Psoas muscle (tissue), 8 donors: ENCODE results near the gene PLB1. TPM values are rescaled to one million over a fixed set of nuclear protein-coding genes. Genes with fewer than 3 reads are reported as not detected.

Experiments used
- ATAC-seq, 4 donors: fragments of 200-7000 bp; cut with Tn5 transposase; one replicate each; pipeline ENCODE4 v1.9.1; 2020; ENCODE audit warnings: moderate library complexity in 3 of 4, mild to moderate bottlenecking in 2 of 4
- DNase-seq, 2 donors: peaks; one replicate each; pipeline ENCODE4 v3.0.0-alpha.2; 2020
- H3K27ac ChIP-seq: fragments of 200-600 bp; one replicate; pipeline ENCODE4 v1.8.0; 2022
- H3K27me3 ChIP-seq, 3 donors: fragments of 200-600 bp in 1 of 3; one replicate each; pipeline versions ENCODE4 v1.6.1 to v1.8.0; 2013 to 2022; ENCODE audit warnings: low read length in 2 of 3, mild to moderate bottlenecking in 2 of 3, moderate library complexity in 1 of 3; ENCODE audit not compliant: insufficient read depth in 3 of 3
- H3K36me3 ChIP-seq, 2 donors: fragments of 200-600 bp in 1 of 2; one replicate each; pipeline versions ENCODE4 v1.6.1 to v1.8.0; 2013 to 2022; ENCODE audit warnings: low read depth in 1 of 2, mild to moderate bottlenecking in 1 of 2, moderate library complexity in 1 of 2; ENCODE audit not compliant: insufficient read depth in 1 of 2
- H3K4me1 ChIP-seq: fragments of 200-600 bp; one replicate; pipeline ENCODE4 v1.8.0; 2022
- H3K4me3 ChIP-seq: fragments of 200-600 bp; one replicate; pipeline ENCODE4 v1.8.0; 2022; ENCODE audit warnings: mild to moderate bottlenecking
- H3K9me3 ChIP-seq: fragments of 200-600 bp; one replicate; pipeline ENCODE4 v1.8.0; 2022
- CTCF ChIP-seq: fragments of 200-600 bp; IDR thresholded peaks from one replicate; pipeline ENCODE4 v1.8.0; 2022; ENCODE audit warnings: antibody characterized with exemption
- WGBS, 3 donors: extraction: QIAGEN DNeasy Blood & Tissue Kit; methylation state at CpG; one replicate each; pipeline versions ENCODE4 v1.1.6 to v1.1.7; 2013; 5-methylcytosine and 5-hydroxymethylcytosine counted together
- intact Hi-C, 2 donors: fragments of 100-400 bp; cut with DNase I; formaldehyde crosslinking; loops; one replicate each; pipeline versions ENCODE4 v1.11.0 to v1.14.2; 2022
- polyA plus RNA-seq, 3 donors: library from polyadenylated mRNA; stranded (reverse); fragments of 200-250 nt; gene quantifications; one replicate each; pipeline ENCODE4 v1.2.3, GENCODE V29; 2013
- total RNA-seq, 4 donors: library from RNA; stranded (reverse); fragmentation: NEBNext Ultra II Directional in 2 of 4; extraction: Animal tissue kit (Norgen Biotek cat#: 25700) in 2 of 4; gene quantifications; one replicate each; pipeline versions ENCODE4 v1.2.1 to v1.2.4, GENCODE V29; 2021 to 2023
- donor health status: healthy with polysubstance abuse.
- donor health status: DM: no; HTN: no; CAD: no; lungs with moderate emphysema.
- donor health status: Bipolar disorder and iron deficiency.
- donor health status: healthy.
- donor health status: DM: yes; HTN: yes; CAD: no.
- donor health status: DM: no; HTN: no; CAD: no.
- donor health status: DM: no; HTN: no; CAD: no.
- donor health status: DM: yes; HTN: yes; CAD: no.

PLB1 gene
- total and polyA plus RNA-seq, 7 donors, result 0.63 to 4.9 (median 1.7) TPM

GRCh38 chr2:28465148-28465885 is 30.5 kb upstream of the PLB1 start:
- TF ChIP-seq CTCF, result no peak
- Histone ChIP-seq H3K9me3 (no peaks in the 10 kb centered on the region), H3K27me3 (no peaks in the 10 kb centered on the region), H3K4me1 (no peaks in the 10 kb centered on the region), H3K36me3 (no peaks in the 10 kb centered on the region), H3K27ac (no peak overlapping the region), H3K4me3 (no peak overlapping the region)
- 71 to 73% (median 72%) methylated on average over 8 of the region's 8 CpGs for WGBS, 3 donors
- DNase-seq (no peak), ATAC-seq (no peak)
- intact Hi-C loops, result no loop called here

DNA sequence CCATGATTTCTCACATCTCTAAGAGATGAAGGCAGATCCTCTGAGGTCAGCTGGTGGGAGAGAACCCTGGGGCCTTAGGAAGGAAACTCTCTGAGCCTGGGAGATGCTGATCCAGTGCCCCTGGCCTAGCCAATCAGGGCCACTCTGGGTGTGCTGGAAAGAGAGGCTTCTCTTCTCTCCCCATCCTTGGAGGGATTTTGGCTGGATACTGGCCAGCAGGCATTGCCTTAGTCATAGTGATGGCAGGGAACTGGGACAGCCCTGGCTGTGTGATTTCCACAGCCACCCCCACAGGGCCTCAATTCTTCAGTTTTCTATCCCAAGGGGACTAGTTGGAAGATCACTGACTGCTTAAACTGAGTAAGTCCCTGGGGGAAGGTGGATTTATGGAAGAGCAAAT is 26.6 kb upstream of the PLB1 start:
- intact Hi-C loops, result no loop called here
- no peak overlapping the region for H3K27ac ChIP-seq
- H3K4me1 ChIP-seq, result no peaks in the 10 kb centered on the region
- no peak overlapping the region for H3K4me3 ChIP-seq
- ATAC-seq (peak in 2 of 4 donors; percentile 35 to 39), DNase-seq (no peak)
- H3K9me3 ChIP-seq, result no peaks in the 10 kb centered on the region
- H3K36me3 ChIP-seq, result no peaks in the 10 kb centered on the region
- TF ChIP-seq CTCF, result no peak
- H3K27me3 ChIP-seq, result no peaks in the 10 kb centered on the region

DNA sequence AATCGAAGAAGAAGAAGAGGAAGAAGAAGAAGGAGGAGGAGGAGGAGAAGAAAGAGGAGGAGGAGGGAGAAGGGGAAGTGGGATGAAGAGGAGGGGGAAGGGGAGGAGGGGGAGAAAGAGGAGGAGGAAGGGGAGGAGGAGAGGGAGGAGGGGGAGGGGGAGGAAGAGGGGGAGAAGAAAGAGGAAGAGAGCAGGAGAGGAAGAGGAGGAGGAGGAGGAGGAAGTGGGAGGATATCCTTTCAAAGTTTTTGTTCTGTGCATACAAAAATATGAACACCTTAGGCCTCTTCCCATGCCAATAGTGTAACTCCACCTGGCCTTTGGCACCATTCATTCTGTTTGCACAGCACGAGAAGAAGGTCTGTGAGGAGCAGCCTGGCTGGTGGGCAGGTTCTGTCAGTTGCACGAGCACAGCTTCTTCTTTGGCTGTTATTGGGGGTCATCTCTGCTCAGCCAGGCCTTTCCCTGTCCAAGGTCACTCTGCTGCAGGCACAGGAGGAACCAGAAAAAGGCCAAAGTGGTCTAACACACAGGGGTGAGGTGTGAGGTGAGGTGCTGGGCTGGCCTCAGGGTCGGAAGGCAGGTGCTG is 25.8 kb upstream of the PLB1 start:
- no peaks in the 10 kb centered on the region for H3K9me3 ChIP-seq
- no peak for TF ChIP-seq CTCF
- H3K4me1 ChIP-seq, result no peaks in the 10 kb centered on the region
- H3K36me3 ChIP-seq, result no peaks in the 10 kb centered on the region
- H3K4me3 ChIP-seq, result no peak overlapping the region
- H3K27ac ChIP-seq, result no peak overlapping the region
- 60 to 73% (median 71%) methylated on average over 4 of the region's 4 CpGs for WGBS, 3 donors
- no peak for ATAC-seq
- intact Hi-C loops, result no loop called here
- DNase-seq, result no peak
- no peaks in the 10 kb centered on the region for H3K27me3 ChIP-seq

DNA sequence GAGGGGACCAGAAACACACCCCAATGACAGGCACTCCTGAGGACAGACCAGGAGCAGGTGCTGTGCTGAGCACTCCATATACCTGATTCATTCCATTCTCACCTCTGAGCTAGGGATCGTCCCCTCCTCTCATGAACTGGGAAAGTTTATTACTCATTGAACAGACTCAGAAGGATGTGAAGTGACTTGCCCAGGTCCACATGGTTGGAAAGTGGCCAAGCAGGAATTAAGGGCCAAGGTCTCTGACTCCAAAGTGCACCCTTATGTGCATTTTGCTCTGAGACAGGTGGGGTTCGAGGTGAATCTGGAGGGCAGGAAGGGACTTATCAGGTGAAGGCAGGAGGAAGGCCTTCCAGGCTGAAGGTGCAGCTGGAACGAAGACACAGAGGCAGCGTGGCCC is 25.1 kb upstream of the PLB1 start:
- TF ChIP-seq CTCF, result no peak
- Histone ChIP-seq H3K4me1 (no peaks in the 10 kb centered on the region), H3K27me3 (no peaks in the 10 kb centered on the region), H3K4me3 (no peak overlapping the region), H3K27ac (no peak overlapping the region), H3K9me3 (no peaks in the 10 kb centered on the region), H3K36me3 (no peaks in the 10 kb centered on the region)
- intact Hi-C loops, result no loop called here
- no peak for DNase-seq
- WGBS, 3 donors, result 85 to 99% (median 92%) methylated on average over 4 of the region's 4 CpGs
- no peak for ATAC-seq

GRCh38 chr2:28471214-28471613 is 24.6 kb upstream of the PLB1 start:
- Histone ChIP-seq H3K4me1 (no peaks in the 10 kb centered on the region), H3K9me3 (no peaks in the 10 kb centered on the region), H3K4me3 (no peak overlapping the region), H3K36me3 (no peaks in the 10 kb centered on the region), H3K27me3 (no peaks in the 10 kb centered on the region), H3K27ac (no peak overlapping the region)
- WGBS, 3 donors, result 69 to 75% (median 73%) methylated on average over 5 of the region's 5 CpGs
- no peak for ATAC-seq
- no peak for DNase-seq
- intact Hi-C loops, result no loop called here
- TF ChIP-seq CTCF, result no peak
